Vagina (tissue), 2 donors: ENCODE measurements around the gene STARD7. TPM values are rescaled to one million over a fixed set of nuclear protein-coding genes. Genes with fewer than 3 reads are reported as not detected.

Experiments
- DNase-seq, 2 donors: peaks; one replicate each; pipeline ENCODE4 v3.0.0-alpha.2; 2017; ENCODE audit errors: extremely low spot score in 2 of 2
- H3K27ac ChIP-seq: fragments of 200-600 bp; sonication (generic); one replicate; pipeline ENCODE4 v1.5.1; 2019
- H3K27me3 ChIP-seq: fragments of 200-600 bp; sonication (generic); one replicate; pipeline ENCODE4 v1.5.1; 2019
- H3K36me3 ChIP-seq, 2 donors: fragments of 200-600 bp; sonication (generic); one replicate each; pipeline ENCODE4 v1.5.1; 2017 to 2019
- H3K4me1 ChIP-seq: fragments of 200-600 bp; sonication (generic); one replicate; pipeline ENCODE4 v1.5.1; 2019
- H3K4me3 ChIP-seq, 2 donors: fragments of 200-600 bp; sonication (generic); 1 replicate in 1 of 2; 2 replicates in 1 of 2; pipeline ENCODE4 v1.5.1; 2016 to 2019
- H3K9me3 ChIP-seq: fragments of 200-600 bp; sonication (generic); one replicate; pipeline ENCODE4 v1.5.1; 2019
- POLR2A ChIP-seq, 2 donors: fragments of 450-650 bp; IDR thresholded peaks; one replicate each; pipeline ENCODE4 v1.6.1; 2017; ENCODE audit warnings: antibody characterized with exemption in 2 of 2, mild to moderate bottlenecking in 2 of 2, moderate library complexity in 2 of 2
- POLR2AphosphoS5 ChIP-seq, 2 donors: sonication (generic); formaldehyde crosslinking; IDR thresholded peaks; one replicate each; pipeline ENCODE4 v1.9.0; 2017; ENCODE audit warnings: antibody characterized with exemption in 2 of 2, mild to moderate bottlenecking in 2 of 2, low read depth in 1 of 2; ENCODE audit not compliant: insufficient read depth in 1 of 2
- intact Hi-C: fragments of 100-400 bp; cut with DNase I; formaldehyde crosslinking; loops from one replicate; pipeline ENCODE4 v1.15.1; 2023
- total RNA-seq: library from RNA; depleted of rRNA; stranded (reverse); fragments of >200 nt; gene quantifications from one replicate; pipeline ENCODE4 v1.2.3, GENCODE V29; 2016
- TF ChIP-seq, protein P1 (sequence below), 3 experiments: fragments of 450-650 bp in 2 of 3; fragments of 200-600 bp in 1 of 3; sonication (generic) in 1 of 3; IDR thresholded peaks; one replicate each; pipeline ENCODE4 v1.5.1; 2017 to 2019; ENCODE audit warnings: antibody characterized with exemption in 3 of 3, mild to moderate bottlenecking in 2 of 3, moderate library complexity in 2 of 3

Gene STARD7
- total RNA-seq, 1 donor from 2014 or later = 69.5 TPM

DNA sequence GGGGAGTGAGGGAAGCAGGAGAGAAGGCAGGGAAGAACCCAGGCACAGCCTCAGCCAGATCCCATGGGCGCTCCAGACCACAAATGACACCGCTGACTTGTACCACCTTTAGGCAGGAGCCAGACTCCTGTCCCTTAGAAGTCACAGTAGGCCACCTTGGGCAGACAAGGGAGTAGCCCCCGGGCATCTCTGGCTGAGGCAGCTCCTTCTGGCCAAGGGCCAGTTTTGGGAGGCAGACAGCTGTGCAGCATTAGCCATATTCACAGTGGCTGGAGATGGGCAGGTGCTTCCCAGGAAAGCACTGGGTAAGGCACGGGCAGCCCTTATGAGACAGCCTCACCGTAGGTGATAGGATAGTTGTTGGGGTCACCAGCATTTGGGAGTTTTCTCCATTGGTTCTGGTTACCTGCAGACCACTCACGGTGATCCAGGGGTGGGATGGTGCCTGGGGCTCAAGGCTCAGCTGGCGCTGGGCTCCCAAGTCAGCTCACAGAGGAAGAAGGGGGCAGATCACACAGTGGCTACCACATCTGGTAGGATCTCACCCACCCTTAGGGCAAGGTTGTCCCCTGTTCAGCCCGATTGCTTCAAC is 72.4 kb downstream of the STARD7 start:
- Histone ChIP-seq H3K4me1 (peaks cover 5% of the 10 kb centered on the region), H3K36me3 (no peaks in the 10 kb centered on the region), H3K27ac (no peak overlapping the region), H3K27me3 (no peaks in the 10 kb centered on the region), H3K9me3 (no peaks in the 10 kb centered on the region), H3K4me3 (no peak overlapping the region)
- DNase-seq = no peak
- TF ChIP-seq POLR2A (IDR thresholded peaks at IDR 0.05) (no peak), POLR2AphosphoS5 (IDR thresholded peaks at IDR 0.05; ENCODE audit: insufficient read depth in 1 of 2, low read depth in 1 of 2) (no peak)
- TF ChIP-seq, protein P1, sequence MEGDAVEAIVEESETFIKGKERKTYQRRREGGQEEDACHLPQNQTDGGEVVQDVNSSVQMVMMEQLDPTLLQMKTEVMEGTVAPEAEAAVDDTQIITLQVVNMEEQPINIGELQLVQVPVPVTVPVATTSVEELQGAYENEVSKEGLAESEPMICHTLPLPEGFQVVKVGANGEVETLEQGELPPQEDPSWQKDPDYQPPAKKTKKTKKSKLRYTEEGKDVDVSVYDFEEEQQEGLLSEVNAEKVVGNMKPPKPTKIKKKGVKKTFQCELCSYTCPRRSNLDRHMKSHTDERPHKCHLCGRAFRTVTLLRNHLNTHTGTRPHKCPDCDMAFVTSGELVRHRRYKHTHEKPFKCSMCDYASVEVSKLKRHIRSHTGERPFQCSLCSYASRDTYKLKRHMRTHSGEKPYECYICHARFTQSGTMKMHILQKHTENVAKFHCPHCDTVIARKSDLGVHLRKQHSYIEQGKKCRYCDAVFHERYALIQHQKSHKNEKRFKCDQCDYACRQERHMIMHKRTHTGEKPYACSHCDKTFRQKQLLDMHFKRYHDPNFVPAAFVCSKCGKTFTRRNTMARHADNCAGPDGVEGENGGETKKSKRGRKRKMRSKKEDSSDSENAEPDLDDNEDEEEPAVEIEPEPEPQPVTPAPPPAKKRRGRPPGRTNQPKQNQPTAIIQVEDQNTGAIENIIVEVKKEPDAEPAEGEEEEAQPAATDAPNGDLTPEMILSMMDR (IDR thresholded peaks at IDR 0.05) = no peak
- intact Hi-C loops = no loop called here

DNA sequence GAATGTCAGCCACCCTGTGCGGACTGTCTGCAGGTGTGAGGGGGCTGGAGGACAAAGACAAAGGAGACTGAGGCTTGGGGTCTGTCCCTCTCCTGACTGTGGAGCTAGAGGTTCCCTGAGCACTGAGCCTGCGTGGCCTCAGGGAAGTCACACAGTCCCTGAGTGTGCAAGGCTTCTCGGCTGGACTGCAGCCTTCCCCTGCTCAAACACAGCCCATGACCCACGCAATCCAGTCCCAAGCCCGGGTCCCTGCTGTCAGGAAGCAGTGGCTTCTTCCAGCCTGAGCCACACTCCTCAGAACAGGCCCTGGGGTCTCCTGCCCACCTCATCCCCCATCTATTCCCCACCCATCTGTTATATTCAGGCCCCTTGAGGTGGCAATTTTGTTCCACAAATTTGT is 73.0 kb downstream of the STARD7 start:
- Histone ChIP-seq H3K36me3 (no peaks in the 10 kb centered on the region), H3K27me3 (no peaks in the 10 kb centered on the region), H3K4me3 (no peak overlapping the region), H3K4me1 (peaks cover 5% of the 10 kb centered on the region), H3K27ac (no peak overlapping the region), H3K9me3 (no peaks in the 10 kb centered on the region)
- intact Hi-C loops = no loop called here
- DNase-seq = no peak
- TF ChIP-seq POLR2A (IDR thresholded peaks at IDR 0.05) (no peak), POLR2AphosphoS5 (IDR thresholded peaks at IDR 0.05; ENCODE audit: insufficient read depth in 1 of 2, low read depth in 1 of 2) (no peak)
- TF ChIP-seq, protein P1 (IDR thresholded peaks at IDR 0.05) = no peak

DNA sequence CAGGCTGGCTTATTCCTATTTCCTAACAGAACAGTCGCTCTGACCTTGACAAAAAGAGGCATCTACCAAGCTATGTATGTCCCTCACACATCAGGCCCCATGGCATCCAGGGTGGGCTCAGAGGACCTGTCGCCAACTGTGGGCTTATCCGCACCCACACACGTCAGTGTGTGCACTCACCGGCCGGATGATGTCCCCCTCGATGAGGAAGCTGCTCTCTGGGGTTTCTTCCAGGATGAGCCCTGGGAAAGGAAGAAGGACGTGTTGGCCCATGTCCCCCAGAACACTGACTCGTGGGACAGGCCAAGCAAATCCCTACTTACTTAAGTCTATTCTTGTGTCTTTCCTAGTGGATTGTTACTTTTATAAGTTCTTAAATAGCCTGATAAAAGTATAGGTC is 73.5 kb downstream of the STARD7 start:
- Histone ChIP-seq H3K9me3 (no peaks in the 10 kb centered on the region), H3K36me3 (no peaks in the 10 kb centered on the region), H3K27ac (no peak overlapping the region), H3K27me3 (no peaks in the 10 kb centered on the region), H3K4me1 (peaks cover 5% of the 10 kb centered on the region), H3K4me3 (no peak overlapping the region)
- intact Hi-C loops = no loop called here
- DNase-seq = no peak
- TF ChIP-seq POLR2AphosphoS5 (IDR thresholded peaks at IDR 0.05; ENCODE audit: insufficient read depth in 1 of 2, low read depth in 1 of 2) (no peak), POLR2A (IDR thresholded peaks at IDR 0.05) (no peak)
- TF ChIP-seq, protein P1 (IDR thresholded peaks at IDR 0.05) = no peak

Other genes with a start within 250 kb of the STARD7 start
- 36.6 TPM for gene ANKRD36C, start 217.0 kb downstream of the STARD7 start, total RNA-seq
- 1.2 TPM for gene GPAT2, start 173.9 kb downstream of the STARD7 start, total RNA-seq
- gene ADRA2B, start 92.3 kb downstream of the STARD7 start, total RNA-seq = 0.49 TPM
- gene ASTL, start 70.3 kb downstream of the STARD7 start, total RNA-seq = not detected
- 14.0 TPM for gene DUSP2, start 63.4 kb downstream of the STARD7 start, total RNA-seq
- gene TMEM127, start 57.2 kb upstream of the STARD7 start, total RNA-seq = 40.0 TPM
- gene CIAO1, start 57.4 kb upstream of the STARD7 start, total RNA-seq = 92.6 TPM
- 129 TPM for gene SNRNP200, start 96.7 kb upstream of the STARD7 start, total RNA-seq
- gene ITPRIPL1, start 116.5 kb upstream of the STARD7 start, total RNA-seq = 1.5 TPM
- 6.4 TPM for gene NCAPH, start 126.9 kb upstream of the STARD7 start, total RNA-seq